ENCODE data around the gene PRICKLE4.
"Not testable (repeated sequence)": the region's sequence is repeated elsewhere in the genome, so short reads cannot be mapped to it uniquely, and the experiment has no call there.

Gene PRICKLE4

DNA sequence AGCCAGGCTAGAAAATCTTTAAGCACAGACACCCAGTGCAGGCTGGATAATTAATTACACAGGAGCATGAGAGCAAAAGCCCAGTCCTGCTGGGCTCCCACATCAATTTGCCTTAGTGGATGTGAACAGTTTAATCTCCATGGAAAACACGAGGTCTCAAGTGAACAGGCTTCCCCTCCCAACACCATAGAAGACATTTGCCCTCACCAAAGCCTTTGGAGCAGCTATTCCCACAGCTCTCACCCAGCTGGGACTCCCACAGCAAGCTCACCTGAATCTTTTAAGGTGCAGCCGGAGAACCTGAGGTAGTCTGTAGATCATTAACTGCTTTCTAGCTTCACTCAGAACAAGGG, 19.0 kb downstream of the PRICKLE4 start:
- no peak for TF ChIP-seq ZNF70 (CRISPR knock-in tag; IDR thresholded peaks at IDR 0.05)
- TF ChIP-seq OSR1 (CRISPR knock-in tag; IDR thresholded peaks at IDR 0.05): no peak
- no peak for TF ChIP-seq BACH2 (CRISPR knock-in tag; IDR thresholded peaks at IDR 0.05; ENCODE audit: borderline replicate concordance)
- no peak for TF ChIP-seq ESRRG (CRISPR knock-in tag; IDR thresholded peaks at IDR 0.05)
- TF ChIP-seq ARNTL (CRISPR knock-in tag; IDR thresholded peaks at IDR 0.05; ENCODE audit: borderline replicate concordance, low read depth): no peak
- TF ChIP-seq CSDC2 (CRISPR knock-in tag; IDR thresholded peaks at IDR 0.05): no peak
- no peak for TF ChIP-seq TCF4 (CRISPR knock-in tag; IDR thresholded peaks at IDR 0.05; ENCODE audit: borderline replicate concordance)
- no peak for TF ChIP-seq GLIS3 (CRISPR knock-in tag; IDR thresholded peaks at IDR 0.05)
- no peak for TF ChIP-seq RARB (CRISPR knock-in tag; IDR thresholded peaks at IDR 0.05)
- TF ChIP-seq SNAI2 (CRISPR knock-in tag; IDR thresholded peaks at IDR 0.05): no peak
- TF ChIP-seq, protein P1, sequence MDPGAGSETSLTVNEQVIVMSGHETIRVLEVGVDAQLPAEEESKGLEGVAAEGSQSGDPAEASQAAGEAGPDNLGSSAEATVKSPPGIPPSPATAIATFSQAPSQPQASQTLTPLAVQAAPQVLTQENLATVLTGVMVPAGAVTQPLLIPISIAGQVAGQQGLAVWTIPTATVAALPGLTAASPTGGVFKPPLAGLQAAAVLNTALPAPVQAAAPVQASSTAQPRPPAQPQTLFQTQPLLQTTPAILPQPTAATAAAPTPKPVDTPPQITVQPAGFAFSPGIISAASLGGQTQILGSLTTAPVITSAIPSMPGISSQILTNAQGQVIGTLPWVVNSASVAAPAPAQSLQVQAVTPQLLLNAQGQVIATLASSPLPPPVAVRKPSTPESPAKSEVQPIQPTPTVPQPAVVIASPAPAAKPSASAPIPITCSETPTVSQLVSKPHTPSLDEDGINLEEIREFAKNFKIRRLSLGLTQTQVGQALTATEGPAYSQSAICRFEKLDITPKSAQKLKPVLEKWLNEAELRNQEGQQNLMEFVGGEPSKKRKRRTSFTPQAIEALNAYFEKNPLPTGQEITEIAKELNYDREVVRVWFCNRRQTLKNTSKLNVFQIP (CRISPR knock-in tag; IDR thresholded peaks at IDR 0.05; ENCODE audit: borderline replicate concordance, low read depth): no peak
- no peak for TF ChIP-seq ZNF8 (CRISPR knock-in tag; IDR thresholded peaks at IDR 0.05)
- no peak for ATAC-seq

DNA sequence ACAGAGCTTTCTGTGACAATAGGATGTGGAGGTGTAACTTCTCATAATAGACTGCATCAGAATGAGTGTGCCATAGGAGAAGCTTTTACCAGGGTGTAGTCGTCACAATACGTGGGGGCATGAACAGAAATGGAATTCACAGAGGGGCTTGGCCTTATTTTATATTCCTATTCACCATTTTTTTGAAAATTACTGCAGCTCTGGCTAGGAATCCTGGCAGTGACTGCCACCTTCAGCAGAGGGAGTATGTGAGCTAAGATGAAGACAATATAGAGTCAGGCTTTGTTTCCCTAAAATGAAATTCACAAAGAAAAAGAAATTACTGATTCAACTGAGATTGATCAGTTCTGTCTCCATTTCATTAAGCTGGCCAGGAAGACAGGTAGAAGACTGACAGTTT, 20.8 kb downstream of the PRICKLE4 start:
- ATAC-seq: peak; percentile 84
- TF ChIP-seq RARB (CRISPR knock-in tag; IDR thresholded peaks at IDR 0.05): no peak
- TF ChIP-seq GLIS3 (CRISPR knock-in tag; IDR thresholded peaks at IDR 0.05): no peak

DNA sequence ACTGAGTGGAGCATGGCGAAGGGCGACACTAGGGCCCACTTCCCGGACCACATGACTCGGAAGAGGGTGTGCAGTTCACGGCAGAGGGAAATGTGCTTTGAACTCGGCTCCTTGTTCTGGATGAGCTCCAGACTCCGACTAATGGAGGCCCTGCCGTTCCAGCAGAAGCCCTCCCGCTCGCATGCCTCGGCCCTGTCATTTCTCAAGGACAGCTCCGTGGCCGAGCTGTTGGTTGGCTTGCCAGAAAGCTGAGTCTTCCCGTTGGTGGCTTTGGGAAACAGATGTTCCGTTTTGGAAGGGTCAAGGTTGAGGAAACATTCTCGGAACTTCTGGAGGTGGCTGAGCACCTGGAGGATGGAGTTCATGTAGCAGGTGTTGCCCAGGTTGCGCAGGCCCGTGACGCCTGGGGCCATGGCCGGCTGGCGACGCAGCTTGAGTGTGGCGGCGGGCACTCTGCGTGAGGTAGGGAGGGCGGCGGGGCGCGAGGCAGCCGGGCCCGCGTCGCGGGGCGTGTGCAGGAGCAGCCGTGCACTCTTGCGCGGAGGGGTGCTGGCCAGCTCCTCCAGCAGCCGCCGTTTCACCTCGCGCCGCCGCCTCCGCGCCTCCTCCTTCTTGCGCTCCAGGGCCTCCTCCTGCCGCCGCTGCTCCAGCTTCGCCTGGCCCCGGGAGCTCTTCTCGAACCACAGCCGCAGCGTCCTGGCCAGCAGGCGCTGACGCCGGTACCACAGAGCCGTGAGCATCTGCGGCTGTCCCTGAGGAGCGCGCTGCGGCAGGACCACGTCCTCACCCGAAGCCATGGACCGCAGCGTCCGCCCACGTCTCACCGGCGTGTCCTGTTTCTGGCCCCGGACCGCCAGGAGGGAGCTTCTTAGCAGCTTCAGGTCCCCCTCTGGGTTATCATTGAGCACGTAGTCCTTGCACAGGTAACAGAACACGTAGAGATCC, 25.5 kb downstream of the PRICKLE4 start:
- no peak for ATAC-seq
- no peak for TF ChIP-seq RARB (CRISPR knock-in tag; IDR thresholded peaks at IDR 0.05)
- no peak for TF ChIP-seq TCF4 (CRISPR knock-in tag; IDR thresholded peaks at IDR 0.05; ENCODE audit: borderline replicate concordance)
- TF ChIP-seq, protein P2, sequence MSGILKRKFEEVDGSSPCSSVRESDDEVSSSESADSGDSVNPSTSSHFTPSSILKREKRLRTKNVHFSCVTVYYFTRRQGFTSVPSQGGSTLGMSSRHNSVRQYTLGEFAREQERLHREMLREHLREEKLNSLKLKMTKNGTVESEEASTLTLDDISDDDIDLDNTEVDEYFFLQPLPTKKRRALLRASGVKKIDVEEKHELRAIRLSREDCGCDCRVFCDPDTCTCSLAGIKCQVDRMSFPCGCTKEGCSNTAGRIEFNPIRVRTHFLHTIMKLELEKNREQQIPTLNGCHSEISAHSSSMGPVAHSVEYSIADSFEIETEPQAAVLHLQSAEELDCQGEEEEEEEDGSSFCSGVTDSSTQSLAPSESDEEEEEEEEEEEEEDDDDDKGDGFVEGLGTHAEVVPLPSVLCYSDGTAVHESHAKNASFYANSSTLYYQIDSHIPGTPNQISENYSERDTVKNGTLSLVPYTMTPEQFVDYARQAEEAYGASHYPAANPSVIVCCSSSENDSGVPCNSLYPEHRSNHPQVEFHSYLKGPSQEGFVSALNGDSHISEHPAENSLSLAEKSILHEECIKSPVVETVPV (CRISPR knock-in tag; IDR thresholded peaks at IDR 0.05): no peak
- TF ChIP-seq CSDC2 (CRISPR knock-in tag; IDR thresholded peaks at IDR 0.05): no peak

DNA sequence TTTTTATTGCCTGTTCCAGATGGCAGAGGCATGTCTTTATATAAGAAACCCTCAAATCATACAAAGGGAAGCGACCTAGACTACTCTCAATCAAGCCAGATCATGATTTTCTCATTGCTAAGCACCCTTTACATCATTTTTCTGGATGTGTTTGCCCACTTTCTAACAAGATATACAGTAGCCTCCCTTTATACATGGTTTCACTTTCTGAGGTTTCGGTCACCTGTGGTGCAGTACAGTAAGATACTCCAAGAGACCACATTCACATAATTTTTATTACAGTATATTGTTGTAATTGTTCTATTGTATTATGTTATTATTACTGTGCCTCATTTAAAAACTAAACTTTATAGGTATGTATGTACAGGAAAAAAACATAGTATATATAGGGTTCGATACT, 30.5 kb downstream of the PRICKLE4 start:
- TF ChIP-seq, protein P3, sequence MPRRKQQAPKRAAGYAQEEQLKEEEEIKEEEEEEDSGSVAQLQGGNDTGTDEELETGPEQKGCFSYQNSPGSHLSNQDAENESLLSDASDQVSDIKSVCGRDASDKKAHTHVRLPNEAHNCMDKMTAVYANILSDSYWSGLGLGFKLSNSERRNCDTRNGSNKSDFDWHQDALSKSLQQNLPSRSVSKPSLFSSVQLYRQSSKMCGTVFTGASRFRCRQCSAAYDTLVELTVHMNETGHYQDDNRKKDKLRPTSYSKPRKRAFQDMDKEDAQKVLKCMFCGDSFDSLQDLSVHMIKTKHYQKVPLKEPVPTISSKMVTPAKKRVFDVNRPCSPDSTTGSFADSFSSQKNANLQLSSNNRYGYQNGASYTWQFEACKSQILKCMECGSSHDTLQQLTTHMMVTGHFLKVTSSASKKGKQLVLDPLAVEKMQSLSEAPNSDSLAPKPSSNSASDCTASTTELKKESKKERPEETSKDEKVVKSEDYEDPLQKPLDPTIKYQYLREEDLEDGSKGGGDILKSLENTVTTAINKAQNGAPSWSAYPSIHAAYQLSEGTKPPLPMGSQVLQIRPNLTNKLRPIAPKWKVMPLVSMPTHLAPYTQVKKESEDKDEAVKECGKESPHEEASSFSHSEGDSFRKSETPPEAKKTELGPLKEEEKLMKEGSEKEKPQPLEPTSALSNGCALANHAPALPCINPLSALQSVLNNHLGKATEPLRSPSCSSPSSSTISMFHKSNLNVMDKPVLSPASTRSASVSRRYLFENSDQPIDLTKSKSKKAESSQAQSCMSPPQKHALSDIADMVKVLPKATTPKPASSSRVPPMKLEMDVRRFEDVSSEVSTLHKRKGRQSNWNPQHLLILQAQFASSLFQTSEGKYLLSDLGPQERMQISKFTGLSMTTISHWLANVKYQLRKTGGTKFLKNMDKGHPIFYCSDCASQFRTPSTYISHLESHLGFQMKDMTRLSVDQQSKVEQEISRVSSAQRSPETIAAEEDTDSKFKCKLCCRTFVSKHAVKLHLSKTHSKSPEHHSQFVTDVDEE (CRISPR knock-in tag; IDR thresholded peaks at IDR 0.05): no peak
- TF ChIP-seq ZFP30 (CRISPR knock-in tag; IDR thresholded peaks at IDR 0.05): no peak
- TF ChIP-seq, protein P4, sequence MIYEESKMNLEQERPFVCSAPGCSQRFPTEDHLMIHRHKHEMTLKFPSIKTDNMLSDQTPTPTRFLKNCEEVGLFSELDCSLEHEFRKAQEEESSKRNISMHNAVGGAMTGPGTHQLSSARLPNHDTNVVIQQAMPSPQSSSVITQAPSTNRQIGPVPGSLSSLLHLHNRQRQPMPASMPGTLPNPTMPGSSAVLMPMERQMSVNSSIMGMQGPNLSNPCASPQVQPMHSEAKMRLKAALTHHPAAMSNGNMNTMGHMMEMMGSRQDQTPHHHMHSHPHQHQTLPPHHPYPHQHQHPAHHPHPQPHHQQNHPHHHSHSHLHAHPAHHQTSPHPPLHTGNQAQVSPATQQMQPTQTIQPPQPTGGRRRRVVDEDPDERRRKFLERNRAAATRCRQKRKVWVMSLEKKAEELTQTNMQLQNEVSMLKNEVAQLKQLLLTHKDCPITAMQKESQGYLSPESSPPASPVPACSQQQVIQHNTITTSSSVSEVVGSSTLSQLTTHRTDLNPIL (CRISPR knock-in tag; IDR thresholded peaks at IDR 0.05; ENCODE audit: low read depth): no peak
- TF ChIP-seq BACH2 (CRISPR knock-in tag; IDR thresholded peaks at IDR 0.05; ENCODE audit: borderline replicate concordance): no peak
- TF ChIP-seq, protein P5, sequence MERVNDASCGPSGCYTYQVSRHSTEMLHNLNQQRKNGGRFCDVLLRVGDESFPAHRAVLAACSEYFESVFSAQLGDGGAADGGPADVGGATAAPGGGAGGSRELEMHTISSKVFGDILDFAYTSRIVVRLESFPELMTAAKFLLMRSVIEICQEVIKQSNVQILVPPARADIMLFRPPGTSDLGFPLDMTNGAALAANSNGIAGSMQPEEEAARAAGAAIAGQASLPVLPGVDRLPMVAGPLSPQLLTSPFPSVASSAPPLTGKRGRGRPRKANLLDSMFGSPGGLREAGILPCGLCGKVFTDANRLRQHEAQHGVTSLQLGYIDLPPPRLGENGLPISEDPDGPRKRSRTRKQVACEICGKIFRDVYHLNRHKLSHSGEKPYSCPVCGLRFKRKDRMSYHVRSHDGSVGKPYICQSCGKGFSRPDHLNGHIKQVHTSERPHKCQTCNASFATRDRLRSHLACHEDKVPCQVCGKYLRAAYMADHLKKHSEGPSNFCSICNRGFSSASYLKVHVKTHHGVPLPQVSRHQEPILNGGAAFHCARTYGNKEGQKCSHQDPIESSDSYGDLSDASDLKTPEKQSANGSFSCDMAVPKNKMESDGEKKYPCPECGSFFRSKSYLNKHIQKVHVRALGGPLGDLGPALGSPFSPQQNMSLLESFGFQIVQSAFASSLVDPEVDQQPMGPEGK (CRISPR knock-in tag; IDR thresholded peaks at IDR 0.05; ENCODE audit: borderline replicate concordance): no peak
- no peak for TF ChIP-seq ISL1 (CRISPR knock-in tag; IDR thresholded peaks at IDR 0.05)
- TF ChIP-seq ZNF8 (CRISPR knock-in tag; IDR thresholded peaks at IDR 0.05): no peak
- ATAC-seq: no peak

DNA sequence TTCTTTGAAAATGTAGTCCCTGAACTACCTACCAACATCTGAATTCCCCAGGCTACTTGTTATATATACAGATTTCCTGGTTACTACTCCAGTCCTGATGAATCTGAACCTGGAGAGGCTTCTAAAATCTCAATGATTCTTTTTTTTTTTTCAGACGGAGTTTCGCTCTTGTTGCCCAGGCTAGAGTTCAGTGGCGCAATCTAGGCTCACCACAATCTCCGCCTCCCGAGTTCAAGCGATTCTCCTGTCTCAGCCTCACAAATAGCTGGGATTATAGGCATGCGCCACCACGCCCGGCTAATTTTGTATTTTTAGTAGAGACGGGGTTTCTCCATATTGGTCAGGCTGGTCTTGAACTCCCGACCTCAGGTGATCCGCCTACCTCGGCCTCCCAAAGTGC, 31.4 kb downstream of the PRICKLE4 start:
- ATAC-seq: not testable (repeated sequence)
